ENCODE measurements around the gene OPA3.

- TF ChIP-seq CTCF (IDR thresholded peaks at IDR 0.05) (no peak), POLR2AphosphoS5 (IDR thresholded peaks at IDR 0.05; ENCODE audit: insufficient read depth in 1 of 2, low read depth in 1 of 2) (peak in 1 of 2 donors; percentile 11), POLR2A (IDR thresholded peaks at IDR 0.05) (no peak)
These were observed 76.2 kb downstream of the OPA3 start for GRCh38 chr19:45508417-45508860.
